ENCODE results near the gene SLC4A8.

Gene SLC4A8

GRCh38 chr12:51458635-51459034, 34.0 kb downstream of the SLC4A8 start:
- H3K4me3 ChIP-seq (ENCODE audit: low read length): no peak overlapping the region
- no peak for TF ChIP-seq CTCF (conservative IDR thresholded peaks at IDR 0.05; ENCODE audit: low read depth, low read length)
- no peak for DNase-seq (ENCODE audit: low read depth)

- DNase-seq (ENCODE audit: low read depth): no peak
- no peak for TF ChIP-seq CTCF (conservative IDR thresholded peaks at IDR 0.05; ENCODE audit: low read depth, low read length)
- H3K4me3 ChIP-seq (ENCODE audit: low read length): no peak overlapping the region
Measured at GRCh38 chr12:51460519-51460918, 35.9 kb downstream of the SLC4A8 start.

GRCh38 chr12:51465491-51465890, 40.9 kb downstream of the SLC4A8 start:
- no peak for DNase-seq (ENCODE audit: low read depth)

GRCh38 chr12:51470116-51470515, 45.5 kb downstream of the SLC4A8 start:
- H3K4me3 ChIP-seq (ENCODE audit: low read length): no peak overlapping the region
- no peak for DNase-seq (ENCODE audit: low read depth)
- TF ChIP-seq CTCF (conservative IDR thresholded peaks at IDR 0.05; ENCODE audit: low read depth, low read length): no peak

More at GRCh38 chr12:51465491-51465890, 40.9 kb downstream of the SLC4A8 start:
- TF ChIP-seq CTCF (conservative IDR thresholded peaks at IDR 0.05; ENCODE audit: low read depth, low read length): no peak
- H3K4me3 ChIP-seq (ENCODE audit: low read length): no peak overlapping the region

GRCh38 chr12:51471111-51471864, 46.7 kb downstream of the SLC4A8 start:
- no peak for DNase-seq (ENCODE audit: low read depth)
- no peak overlapping the region for H3K4me3 ChIP-seq (ENCODE audit: low read length)
- TF ChIP-seq CTCF (conservative IDR thresholded peaks at IDR 0.05; ENCODE audit: low read depth, low read length): no peak

- H3K4me3 ChIP-seq (ENCODE audit: low read length): no peak overlapping the region
- no peak for TF ChIP-seq CTCF (conservative IDR thresholded peaks at IDR 0.05; ENCODE audit: low read depth, low read length)
- no peak for DNase-seq (ENCODE audit: low read depth)
Measured at GRCh38 chr12:51472984-51473383, 48.4 kb downstream of the SLC4A8 start.

- DNase-seq (ENCODE audit: low read depth): no peak
- H3K4me3 ChIP-seq (ENCODE audit: low read length): no peak overlapping the region
- TF ChIP-seq CTCF (conservative IDR thresholded peaks at IDR 0.05; ENCODE audit: low read depth, low read length): no peak
Measured at GRCh38 chr12:51473947-51474346, 49.3 kb downstream of the SLC4A8 start.

Measured in retinal pigment epithelial cell (primary cell).